WTC11 (cell line): ENCODE measurements around the gene EHD1. TPM values are rescaled to one million over a fixed set of nuclear protein-coding genes. Genes with fewer than 3 reads are reported as not detected.

Source experiments
- ATAC-seq: fragments of 200-7000 bp; cut with Tn5 transposase; 2 replicates; pipeline ENCODE4 v1.10.0; 2021; ENCODE audit warnings: mild to moderate bottlenecking, moderate library complexity
- CTCF ChIA-PET: fragments of 300-600 bp; sonication (Branson Sonifier 250); formaldehyde crosslinking; loops from one replicate; lab custom pipeline; 2021; ENCODE audit warnings: antibody characterized with exemption; lab: Charles Lee
- POLR2A ChIA-PET: fragments of 350-600 bp; sonication (Branson Sonifier 250); formaldehyde crosslinking; loops from one replicate; lab custom pipeline; 2021; ENCODE audit warnings: antibody characterized with exemption; lab: Charles Lee
- DNase-seq: peaks from one replicate; pipeline ENCODE4 v3.0.0; 2021; ENCODE audit warnings: low spot score
- H3K27ac Mint-ChIP-seq: 2 replicates; pipeline ENCODE4 v1.8.0; 2021; ENCODE audit warnings: mixed read lengths
- H3K27me3 Mint-ChIP-seq: 2 replicates; pipeline ENCODE4 v1.8.0; 2021; ENCODE audit warnings: low read depth, mild to moderate bottlenecking, moderate library complexity, mixed read lengths
- H3K36me3 Mint-ChIP-seq: 2 replicates; pipeline ENCODE4 v1.8.0; 2021; ENCODE audit warnings: mixed read lengths
- H3K4me1 Mint-ChIP-seq: 2 replicates; pipeline ENCODE4 v1.8.0; 2022; ENCODE audit warnings: mixed read lengths
- H3K4me3 Mint-ChIP-seq: 2 replicates; pipeline ENCODE4 v1.8.0; 2021; ENCODE audit warnings: mild to moderate bottlenecking, moderate library complexity, mixed read lengths
- H3K9me3 Mint-ChIP-seq: 2 replicates; pipeline ENCODE4 v1.8.0; 2021; ENCODE audit warnings: mixed read lengths
- CTCF ChIP-seq: fragments of 200-600 bp; IDR thresholded peaks from 2 replicates; pipeline ENCODE4 v1.8.0; 2022; ENCODE audit warnings: antibody characterized with exemption
- E2F1 ChIP-seq: sonication (generic); formaldehyde crosslinking; IDR thresholded peaks from 2 replicates; pipeline ENCODE4 v1.8.0; 2022; ENCODE audit warnings: mild to moderate bottlenecking, missing genetic modification reagents
- ESRRA ChIP-seq: sonication (generic); formaldehyde crosslinking; IDR thresholded peaks from 2 replicates; pipeline ENCODE4 v1.8.1; 2022; ENCODE audit warnings: mild to moderate bottlenecking, missing genetic modification reagents, borderline replicate concordance
- FOXP1 ChIP-seq: sonication (generic); formaldehyde crosslinking; IDR thresholded peaks from 2 replicates; pipeline ENCODE4 v1.8.0; 2022; ENCODE audit warnings: missing genetic modification reagents, mild to moderate bottlenecking, moderate library complexity, borderline replicate concordance
- GABPB1 ChIP-seq: sonication (generic); formaldehyde crosslinking; IDR thresholded peaks from 2 replicates; pipeline ENCODE4 v1.8.1; 2023; ENCODE audit warnings: mild to moderate bottlenecking, missing genetic modification reagents
- GTF2I ChIP-seq: fragments of 250-450 bp; sonication (Bioruptor Pico); conservative IDR thresholded peaks from 2 replicates; pipeline ENCODE4 v1.4.0; 2021; ENCODE audit warnings: mild to moderate bottlenecking
- JAZF1 ChIP-seq: fragments of 250-450 bp; sonication (Bioruptor Pico); IDR thresholded peaks from 2 replicates; pipeline ENCODE4 v1.9.0; 2021; ENCODE audit warnings: moderate library complexity, mild to moderate bottlenecking, inconsistent platforms
- TEAD4 ChIP-seq: sonication (generic); formaldehyde crosslinking; IDR thresholded peaks from 2 replicates; pipeline ENCODE4 v1.8.0; 2022; ENCODE audit warnings: mild to moderate bottlenecking, missing genetic modification reagents
- ZNF317 ChIP-seq: sonication (generic); formaldehyde crosslinking; IDR thresholded peaks from 2 replicates; pipeline ENCODE4 v1.8.1; 2023; ENCODE audit warnings: low read depth, mild to moderate bottlenecking, moderate library complexity, missing genetic modification reagents, borderline replicate concordance
- ZNF671 ChIP-seq: fragments of 250-450 bp; sonication (Bioruptor Pico); IDR thresholded peaks from 2 replicates; pipeline ENCODE4 v1.8.0; 2021; ENCODE audit warnings: mild to moderate bottlenecking
- total RNA-seq: library from RNA; stranded (reverse); gene quantifications from 3 replicates; pipeline ENCODE4 v1.2.3, GENCODE V29; 2021

Gene EHD1
- total RNA-seq, 1 experiment from 2014 or later: 38.1 TPM

GRCh38 chr11:64894070-64894811, 15.8 kb upstream of the EHD1 start:
- Mint-ChIP-seq H3K36me3 (0 out of 2 replicates have a peak, but pooled peaks cover 3% of the 10 kb centered on the region), H3K9me3 (no peaks in the 10 kb centered on the region), H3K4me1 (peaks cover 2% of the 10 kb centered on the region; the same call in 1 of the 2 replicates), H3K4me3 (no peak overlapping the region), H3K27me3 (no peaks in the 10 kb centered on the region), H3K27ac (no peak overlapping the region)
- ATAC-seq (peak; percentile 95), DNase-seq (peak; percentile 95)
- no peak for TF ChIP-seq JAZF1 (CRISPR knock-in tag)
- no peak for TF ChIP-seq E2F1 (CRISPR knock-in tag)
- 0 out of 2 replicates have a peak, but pooled peaks have one; percentile 31 for TF ChIP-seq GABPB1 (CRISPR knock-in tag)
- TF ChIP-seq ZNF317: no peak
- TF ChIP-seq TEAD4 (CRISPR knock-in tag): no peak
- TF ChIP-seq CTCF: peak; percentile 87
- POLR2A ChIA-PET: no interaction called here
- CTCF ChIA-PET: interaction anchor here (0.9 to 22.9 kb wide), 11 partner anchors 13 to 102 kb away, joined by 3 to 372 read pairs (median 4); partner anchors contain the start of genes BATF2, CDC42BPG, EHD1 and PPP2R5B

- ATAC-seq (no peak), DNase-seq (no peak)
- Mint-ChIP-seq H3K36me3 (0 out of 2 replicates have a peak, but pooled peaks cover 3% of the 10 kb centered on the region), H3K4me1 (peaks cover 6% of the 10 kb centered on the region), H3K9me3 (no peaks in the 10 kb centered on the region), H3K4me3 (no peak overlapping the region), H3K27me3 (no peaks in the 10 kb centered on the region), H3K27ac (no peak overlapping the region)
- TF ChIP-seq GTF2I (CRISPR knock-in tag) (no peak), FOXP1 (CRISPR knock-in tag) (no peak; the same call in 1 of the 2 replicates), ESRRA (CRISPR knock-in tag) (no peak), GABPB1 (CRISPR knock-in tag) (peak; percentile 61)
- ChIA-PET CTCF (interaction anchor here (0.9 to 22.9 kb wide), 11 partner anchors 12 to 103 kb away, joined by 3 to 372 read pairs (median 4); partner anchors contain the start of genes BATF2, CDC42BPG, EHD1 and PPP2R5B), POLR2A (no interaction called here)
Measured at GRCh38 chr11:64893194-64894069, 15.0 kb upstream of the EHD1 start.

GRCh38 chr11:64892838-64893193, 14.4 kb upstream of the EHD1 start:
- POLR2A ChIA-PET: no interaction called here

More at GRCh38 chr11:64892838-64893193, 14.4 kb upstream of the EHD1 start:
- TF ChIP-seq ZNF671 (no peak), E2F1 (CRISPR knock-in tag) (no peak)
- Mint-ChIP-seq H3K36me3 (0 out of 2 replicates have a peak, but pooled peaks cover 3% of the 10 kb centered on the region), H3K4me1 (peaks cover 10% of the 10 kb centered on the region), H3K4me3 (no peak overlapping the region), H3K27ac (no peak overlapping the region), H3K9me3 (no peaks in the 10 kb centered on the region), H3K27me3 (no peaks in the 10 kb centered on the region)
- no peak for ATAC-seq
- no peak for DNase-seq
- CTCF ChIA-PET: interaction anchor here (1.0 to 22.9 kb wide), 4 partner anchors 18 to 105 kb away, joined by 3 to 372 read pairs (median 8); partner anchors contain the start of gene CDC42BPG
